AG04450 (cell line): ENCODE data around the gene CHMP4B. TPM values are rescaled to one million over a fixed set of nuclear protein-coding genes. Genes with fewer than 3 reads are reported as not detected.
A peak's percentile ranks its signal among the peaks of the same experiment; 100 is the strongest.

Source experiments
- CTCF ChIA-PET: fragments of 300-600, 350-600 bp; formaldehyde crosslinking; extraction: SDS; loops from one replicate; lab custom pipeline; 2022; ENCODE audit warnings: antibody characterized with exemption, inconsistent platforms; lab: Charles Lee
- POLR2A ChIA-PET: fragments of 350-600 bp; formaldehyde crosslinking; extraction: SDS; loops from one replicate; lab custom pipeline; 2021; ENCODE audit warnings: antibody characterized with exemption, inconsistent platforms; lab: Yijun Ruan, JAX
- DNase-seq: peaks from one replicate; pipeline ENCODE4 v3.0.0-alpha.2; 2011; ENCODE audit warnings: low read depth, low spot score
- H3K27ac ChIP-seq: one replicate; pipeline ENCODE4 v1.5.1; 2012; ENCODE audit warnings: low read depth, low read length, control low read depth
- H3K27me3 ChIP-seq: one replicate; pipeline ENCODE4 v1.6.0; 2012; ENCODE audit warnings: low read length; ENCODE audit not compliant: control insufficient read depth, insufficient read depth
- H3K4me3 ChIP-seq: 2 replicates; pipeline ENCODE4 v1.5.1; 2011; ENCODE audit warnings: mild to moderate bottlenecking, low read depth, low read length, control low read depth
- H3K9me3 ChIP-seq: 2 replicates; pipeline ENCODE4 v1.5.1; 2012; ENCODE audit warnings: low read length; ENCODE audit not compliant: control insufficient read depth, insufficient read depth
- CTCF ChIP-seq: IDR thresholded peaks from 2 replicates; pipeline ENCODE4 v1.5.1; 2011; ENCODE audit warnings: low read depth, low read length, control low read depth, inconsistent platforms
- polyA minus RNA-seq: library from RNA; depleted of rRNA, polyadenylated mRNA; stranded (reverse); fragments of >200 nt; gene quantifications from 2 replicates; pipeline ENCODE4 v1.2.3, GENCODE V29; 2011; rRNA and poly(A)+ RNA removed
- polyA plus RNA-seq: library from polyadenylated mRNA; depleted of rRNA; stranded (reverse); fragments of >200 nt; gene quantifications from 2 replicates; pipeline ENCODE4 v1.2.3, GENCODE V29; 2011; rRNA removed

The CHMP4B gene
- 92.4 and 97.4 TPM in 2 replicates for polyA plus RNA-seq
- polyA minus RNA-seq: 33.7 and 37.5 TPM in 2 replicates

GRCh38 chr20:33810885-33811775 lies at the start of gene CHMP4B:
CHMP4B (plus strand) TSS chr20:33811348; CDS start chr20:33811469, 121 bp downstream.
- peak; percentile 95 for DNase-seq
- Histone ChIP-seq H3K9me3 (no peaks in the 10 kb centered on the region; the same call in 1 of the 2 replicates), H3K4me3 (peak within 1 kb of the TSS; percentile 99), H3K27ac (peak within 1 kb of the TSS; percentile 100), H3K27me3 (no peaks in the 10 kb centered on the region)
- ChIA-PET CTCF (interaction anchor here (0.5 to 1.4 kb wide), 3 partner anchors 104 to 319 kb away, joined by 3 to 5 read pairs (median 4); no protein-coding TSS in a partner anchor), POLR2A (interaction anchor here (0.6 to 3.0 kb wide), 6 partner anchors 16 to 301 kb away, joined by 3 to 11 read pairs (median 6); partner anchors contain the start of genes EIF2S2, RALY and ZNF341)
- no peak for TF ChIP-seq CTCF

- DNase-seq: no peak
- H3K9me3 ChIP-seq: peaks cover 6% of the 10 kb centered on the region
- H3K27me3 ChIP-seq: no peaks in the 10 kb centered on the region
- ChIA-PET POLR2A (no interaction called here), CTCF (no interaction called here)
- H3K27ac ChIP-seq: no peak overlapping the region
- TF ChIP-seq CTCF: no peak
- no peak overlapping the region for H3K4me3 ChIP-seq
Measured at GRCh38 chr20:33761698-33762250, 49.4 kb upstream of the CHMP4B start.

- Histone ChIP-seq H3K4me3 (no peak overlapping the region), H3K27ac (no peak overlapping the region), H3K27me3 (no peaks in the 10 kb centered on the region), H3K9me3 (no peaks in the 10 kb centered on the region)
- no peak for DNase-seq
- POLR2A ChIA-PET: no interaction called here
- CTCF ChIA-PET: no interaction called here
- TF ChIP-seq CTCF: no peak
Measured at GRCh38 chr20:33765099-33765498, 46.0 kb upstream of the CHMP4B start.

- H3K9me3 ChIP-seq: no peaks in the 10 kb centered on the region
- CTCF ChIA-PET: no interaction called here
- no peaks in the 10 kb centered on the region for H3K27me3 ChIP-seq
- POLR2A ChIA-PET: no interaction called here
- no peak for TF ChIP-seq CTCF
- DNase-seq: no peak
- H3K27ac ChIP-seq: no peak overlapping the region
- H3K4me3 ChIP-seq: no peak overlapping the region
Measured at GRCh38 chr20:33765592-33765991, 45.6 kb upstream of the CHMP4B start.

GRCh38 chr20:33766686-33767085 lies 44.5 kb upstream of the CHMP4B start:
- CTCF ChIA-PET: no interaction called here
- DNase-seq: no peak
- Histone ChIP-seq H3K4me3 (no peak overlapping the region), H3K27ac (no peak overlapping the region), H3K9me3 (no peaks in the 10 kb centered on the region), H3K27me3 (no peaks in the 10 kb centered on the region)
- POLR2A ChIA-PET: no interaction called here
- TF ChIP-seq CTCF: no peak
